Suppressor macrophage treated with lipopolysaccharide for 4 hours (primary cell): ENCODE data around the gene INHA.

Source experiments
- DNase-seq: peaks from one replicate; pipeline ENCODE4 v3.0.0-alpha.2; 2020

The INHA gene

GRCh38 chr2:219575566-219576504 lies 3.7 kb downstream of the INHA start:
- no peak for DNase-seq

GRCh38 chr2:219576505-219577388 lies 4.6 kb downstream of the INHA start:
- no peak for DNase-seq

DNA sequence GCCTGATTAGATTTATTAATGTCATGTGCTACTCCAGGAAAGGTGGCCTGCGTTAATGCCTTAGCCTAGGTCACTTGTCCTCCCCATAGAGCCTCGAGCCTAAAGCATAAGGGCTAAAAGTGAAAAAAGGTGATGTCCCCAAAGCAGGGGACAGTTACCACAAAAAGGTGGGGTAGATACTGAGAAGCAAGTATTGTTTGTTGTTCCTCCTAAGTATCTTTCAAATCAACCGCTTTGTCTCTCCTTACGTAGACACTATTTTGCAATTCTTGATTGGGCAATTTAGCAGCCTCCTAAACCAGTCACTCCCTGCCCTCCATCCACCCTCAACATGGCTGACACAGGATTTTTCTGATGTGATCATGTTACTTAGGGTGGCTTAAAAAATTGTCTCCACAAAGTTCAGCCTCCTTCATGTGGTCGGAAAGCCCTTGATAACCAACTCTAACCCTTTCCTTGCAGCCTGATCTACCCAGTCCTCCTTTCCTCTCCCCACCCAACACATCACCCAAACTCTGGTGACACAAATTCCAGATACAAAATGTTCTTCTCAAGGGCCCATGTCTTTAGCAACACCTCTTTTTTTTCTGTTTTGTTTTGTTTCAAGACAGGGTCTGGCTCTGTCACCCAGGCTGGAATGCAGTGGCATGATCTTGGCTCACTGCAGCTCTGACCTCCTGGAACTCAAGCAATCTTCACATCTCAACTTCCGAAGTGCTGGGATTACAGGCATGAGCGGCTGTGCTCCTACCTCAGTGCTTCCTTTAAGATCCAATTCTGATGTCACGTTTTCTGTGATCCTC lies 6.9 kb downstream of the INHA start:
- peak; percentile 68 for DNase-seq

DNA sequence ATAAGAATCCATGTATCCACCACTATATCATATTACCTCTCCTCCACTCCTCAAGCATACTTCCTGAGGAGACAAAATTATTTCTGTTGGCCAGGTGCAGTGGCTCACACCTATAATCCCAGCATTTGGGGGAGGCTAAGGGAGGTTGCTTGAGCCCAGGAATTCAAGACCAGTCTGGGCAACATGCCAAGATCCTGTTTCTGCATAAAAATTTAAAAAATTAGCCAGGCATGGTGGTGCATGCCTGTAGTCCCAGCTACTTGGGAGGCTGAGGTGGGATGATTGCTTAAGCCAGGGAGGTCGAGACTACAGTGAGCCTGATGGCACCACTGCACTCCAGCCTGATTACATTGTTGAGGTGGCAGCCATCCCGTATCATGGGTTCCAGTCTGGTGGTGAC lies 9.2 kb downstream of the INHA start:
- no peak for DNase-seq

DNA sequence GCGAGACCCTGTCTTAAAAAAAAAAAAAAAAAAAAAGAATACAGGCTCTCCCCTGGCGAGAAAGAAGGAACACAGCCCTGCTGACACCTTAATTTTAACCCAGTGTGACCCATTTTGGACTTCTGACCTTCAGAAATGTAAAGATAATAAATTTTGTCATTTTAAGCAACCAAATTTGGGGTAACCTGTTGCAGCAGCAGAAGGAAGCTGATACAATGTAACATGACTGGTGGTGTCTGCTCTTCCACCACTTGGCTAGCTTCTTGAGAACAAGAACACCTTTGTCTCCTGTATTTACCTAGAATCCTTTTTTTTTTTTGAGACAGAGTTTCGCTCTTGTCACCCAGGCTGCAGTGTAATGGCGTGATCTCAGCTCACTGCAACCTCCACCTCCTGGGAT lies 19.0 kb downstream of the INHA start:
- no peak for DNase-seq

- no peak for DNase-seq
Measured at GRCh38 chr2:219592736-219593135, 20.6 kb downstream of the INHA start.

GRCh38 chr2:219593154-219593553 lies 21.0 kb downstream of the INHA start:
- DNase-seq = no peak

DNA sequence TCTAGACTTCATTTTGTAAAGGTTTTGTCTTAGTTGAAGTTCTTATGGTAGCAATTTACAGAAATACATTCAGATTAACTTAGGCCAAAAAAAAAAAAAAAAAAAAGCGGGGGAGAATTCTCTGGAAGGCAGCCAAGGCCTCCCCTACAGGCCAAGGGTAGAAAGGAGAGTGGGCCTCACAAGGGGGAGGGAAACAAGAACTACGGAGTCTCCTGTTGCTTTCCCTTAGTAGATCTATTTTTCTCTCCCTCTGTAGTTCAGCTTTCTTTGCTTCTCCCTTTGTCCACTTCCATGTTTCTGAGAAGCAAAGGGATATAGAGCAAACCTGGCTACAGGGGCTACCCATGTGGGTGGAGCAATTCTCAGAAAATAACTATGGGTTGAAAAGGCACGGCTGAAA lies 23.1 kb downstream of the INHA start:
- no peak for DNase-seq

DNA sequence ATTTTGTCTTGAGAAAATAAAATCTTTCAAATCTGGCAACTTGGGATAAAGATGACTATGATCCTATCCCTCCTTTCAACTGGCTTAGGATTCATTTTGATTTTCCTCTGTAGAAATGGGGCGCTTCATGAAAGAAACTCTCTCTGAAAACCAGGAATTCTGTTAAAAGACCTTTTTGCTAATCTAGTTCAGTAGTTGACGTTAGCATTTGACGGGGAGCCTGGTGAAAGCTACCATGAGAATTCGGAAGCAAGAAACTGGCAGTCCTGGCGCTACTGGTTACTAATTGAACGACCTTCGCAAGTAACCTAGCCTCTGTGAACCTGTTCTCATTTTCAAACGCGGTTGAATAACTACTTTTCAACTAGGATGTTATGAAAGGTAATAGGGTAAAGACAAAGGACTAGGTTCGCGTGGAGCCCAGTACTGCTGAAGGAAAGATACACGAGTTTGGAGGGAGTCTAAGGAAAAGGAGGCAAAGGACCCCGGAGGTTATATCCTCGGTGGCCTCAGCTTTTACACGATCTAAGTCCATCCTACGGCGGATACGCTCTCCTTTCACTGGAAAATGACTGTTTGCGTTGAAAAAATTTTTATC lies 24.9 kb downstream of the INHA start:
- DNase-seq = no peak

GRCh38 chr2:219597552-219598307 lies 25.6 kb downstream of the INHA start, which contains the start of gene STK11IP:
Gene STK11IP (plus strand): TSS chr2:219597857. CDS start chr2:219598120, 263 bp downstream.
- peak; percentile 98 for DNase-seq

- DNase-seq = no peak
Measured at GRCh38 chr2:219598308-219599078, 26.4 kb downstream of the INHA start.

DNA sequence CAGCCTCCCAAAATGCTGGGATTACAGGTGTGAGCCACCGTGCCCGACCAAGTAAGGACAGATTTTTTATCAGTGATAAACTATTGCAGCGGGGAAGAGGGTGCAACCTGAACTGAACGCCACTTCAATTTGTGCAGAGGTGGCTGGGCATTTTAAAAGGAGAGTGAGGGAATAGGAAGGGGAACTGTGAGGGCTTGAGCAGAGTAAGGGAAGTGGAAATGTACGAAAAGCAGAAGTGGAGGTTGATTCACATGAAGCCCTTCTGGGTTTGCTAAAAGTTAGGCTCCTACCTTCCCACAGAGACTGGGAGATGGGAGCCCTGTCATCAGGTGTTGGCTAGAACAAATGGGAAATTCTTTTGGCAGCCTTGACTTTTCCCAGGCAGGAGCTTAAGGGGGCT lies 31.7 kb downstream of the INHA start:
- DNase-seq = peak; percentile 51

DNA sequence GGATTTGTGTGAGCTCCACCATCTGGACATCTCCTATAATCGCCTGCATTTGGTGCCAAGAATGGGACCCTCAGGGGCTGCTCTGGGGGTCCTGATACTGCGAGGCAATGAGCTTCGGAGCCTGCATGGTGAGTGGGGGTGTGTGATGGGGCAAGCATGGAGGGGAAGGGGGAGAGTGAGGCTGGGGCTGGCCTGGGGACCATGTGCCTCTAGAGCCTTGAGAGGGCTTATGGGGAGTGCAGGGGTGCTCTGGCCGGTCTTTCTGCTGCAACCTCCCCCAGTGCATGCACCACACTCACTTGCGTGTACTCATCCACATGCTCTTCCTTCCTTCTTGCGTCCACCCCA lies 33.5 kb downstream of the INHA start:
- DNase-seq = no peak

DNA sequence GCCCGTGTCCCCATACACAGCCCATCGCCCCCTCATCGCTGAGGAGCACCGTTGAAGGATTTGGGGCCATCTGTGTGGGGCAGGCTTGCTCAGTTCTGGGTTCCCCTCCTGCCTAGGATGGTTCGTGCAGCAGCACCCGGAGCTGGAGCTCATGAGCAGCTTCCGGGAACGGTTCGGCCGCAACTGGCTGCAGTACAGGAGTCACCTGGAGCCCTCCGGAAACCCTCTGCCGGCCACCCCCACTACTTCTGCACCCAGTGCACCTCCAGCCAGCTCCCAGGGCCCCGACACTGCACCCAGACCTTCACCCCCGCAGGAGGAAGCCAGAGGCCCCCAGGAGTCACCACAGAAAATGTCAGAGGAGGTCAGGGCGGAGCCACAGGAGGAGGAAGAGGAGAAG lies 35.8 kb downstream of the INHA start:
- DNase-seq = no peak

DNA sequence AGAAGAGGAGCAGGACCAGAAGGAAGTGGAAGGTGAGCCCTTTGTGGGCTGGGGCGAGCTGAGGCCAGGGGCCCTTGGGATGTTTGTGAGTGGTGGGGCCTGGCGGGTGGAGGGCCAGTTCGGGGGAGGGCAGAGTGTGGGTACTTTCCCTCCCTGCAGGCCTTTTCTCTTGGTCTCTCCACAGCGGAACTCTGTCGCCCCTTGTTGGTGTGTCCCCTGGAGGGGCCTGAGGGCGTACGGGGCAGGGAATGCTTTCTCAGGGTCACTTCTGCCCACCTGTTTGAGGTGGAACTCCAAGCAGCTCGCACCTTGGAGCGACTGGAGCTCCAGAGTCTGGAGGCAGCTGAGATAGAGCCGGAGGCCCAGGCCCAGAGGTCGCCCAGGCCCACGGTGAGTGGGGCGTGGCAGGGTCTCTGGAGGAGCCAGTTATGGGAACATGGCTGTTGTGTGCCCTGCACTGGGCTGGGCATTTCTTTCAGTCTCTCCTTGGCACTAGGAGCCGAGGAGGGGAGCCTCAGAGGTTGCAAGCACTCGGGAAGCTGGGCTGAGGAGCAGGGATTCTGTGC lies 36.4 kb downstream of the INHA start:
- no peak for DNase-seq

DNA sequence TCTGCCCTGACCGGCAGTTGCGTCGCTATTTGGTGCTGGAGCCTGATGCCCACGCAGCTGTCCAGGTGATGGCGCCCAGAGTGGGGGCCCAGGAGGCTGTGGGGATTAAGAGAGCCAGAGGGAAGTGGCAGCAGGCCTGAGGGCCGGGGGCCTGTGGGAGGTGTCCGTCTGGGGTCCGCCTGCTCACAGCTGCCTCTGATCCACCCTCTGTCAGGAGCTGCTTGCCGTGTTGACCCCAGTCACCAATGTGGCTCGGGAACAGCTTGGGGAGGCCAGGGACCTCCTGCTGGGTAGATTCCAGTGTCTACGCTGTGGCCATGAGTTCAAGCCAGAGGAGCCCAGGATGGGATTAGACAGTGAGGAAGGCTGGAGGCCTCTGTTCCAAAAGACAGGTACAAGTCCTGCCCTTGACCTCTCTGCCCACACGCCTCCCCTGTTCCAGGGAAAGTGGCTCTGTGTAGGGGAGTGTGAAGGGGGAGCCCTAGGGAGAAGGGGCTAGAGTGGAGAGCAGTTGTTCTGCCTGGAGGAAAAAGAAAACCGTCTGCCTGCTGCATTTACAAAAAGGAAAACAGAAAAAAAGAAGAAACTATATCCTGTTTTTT lies 37.1 kb downstream of the INHA start:
- DNase-seq = no peak

- DNase-seq = no peak
Measured at GRCh38 chr2:219611306-219611705, 39.2 kb downstream of the INHA start.

- no peak for DNase-seq
Measured at GRCh38 chr2:219611866-219612576, 39.9 kb downstream of the INHA start.

- DNase-seq = no peak
Measured at GRCh38 chr2:219612577-219613286, 40.6 kb downstream of the INHA start.
